H9 (cell line): ENCODE data around the gene DBNL. TPM values are rescaled to one million over a fixed set of nuclear protein-coding genes. Genes with fewer than 3 reads are reported as not detected.

Experiments
- DNase-seq: peaks from one replicate; pipeline ENCODE4 v3.0.0-alpha.2; 2017
- H2AFZ ChIP-seq: one replicate; pipeline ENCODE4 v1.6.1; 2013; ENCODE audit warnings: mild to moderate bottlenecking, low read length, control low read depth, moderate library complexity
- H2AK5ac ChIP-seq: 2 replicates; pipeline ENCODE4 v1.6.1; 2013; ENCODE audit warnings: low read length, control low read depth, mixed read lengths; ENCODE audit not compliant: insufficient read length
- H2BK120ac ChIP-seq: one replicate; pipeline ENCODE4 v1.6.1; 2013; ENCODE audit warnings: low read depth, mild to moderate bottlenecking, low read length, control low read depth, inconsistent platforms; ENCODE audit not compliant: poor library complexity, severe bottlenecking
- H2BK12ac ChIP-seq: 2 replicates; pipeline ENCODE4 v1.6.1; 2013; ENCODE audit warnings: low read length, control low read depth, mixed read lengths, low read depth; ENCODE audit not compliant: insufficient read length
- H2BK15ac ChIP-seq: 2 replicates; pipeline ENCODE4 v1.6.1; 2013; ENCODE audit warnings: low read depth, low read length, control low read depth
- H2BK20ac ChIP-seq: one replicate; pipeline ENCODE4 v1.6.1; 2013; ENCODE audit warnings: low read depth, mild to moderate bottlenecking, low read length, control low read depth, inconsistent platforms; ENCODE audit not compliant: poor library complexity, severe bottlenecking
- H2BK5ac ChIP-seq: 2 replicates; pipeline ENCODE4 v1.6.1; 2013; ENCODE audit warnings: low read length, control low read depth, mixed read lengths; ENCODE audit not compliant: insufficient read length
- H3K14ac ChIP-seq: 2 replicates; pipeline ENCODE4 v1.6.1; 2013; ENCODE audit warnings: low read length, control low read depth; ENCODE audit not compliant: insufficient read depth
- H3K18ac ChIP-seq: 2 replicates; pipeline ENCODE4 v1.6.1; 2013; ENCODE audit warnings: low read depth, mild to moderate bottlenecking, mixed read lengths, low read length, control low read depth; ENCODE audit not compliant: insufficient read length
- H3K23ac ChIP-seq: 2 replicates; pipeline ENCODE4 v1.6.1; 2013; ENCODE audit warnings: low read length, control low read depth, mixed read lengths, low read depth; ENCODE audit not compliant: insufficient read length
- H3K23me2 ChIP-seq: 2 replicates; pipeline ENCODE4 v1.6.1; 2013; ENCODE audit warnings: low read depth, mild to moderate bottlenecking, mixed read lengths, low read length, control low read depth; ENCODE audit not compliant: insufficient read length, poor library complexity, severe bottlenecking
- H3K27ac ChIP-seq: 2 replicates; pipeline ENCODE4 v1.5.1; 2013; ENCODE audit warnings: low read length, control low read depth, mixed read lengths, low read depth; ENCODE audit not compliant: insufficient read length
- H3K27me3 ChIP-seq: 2 replicates; pipeline ENCODE4 v1.6.1; 2013; ENCODE audit warnings: low read length, control low read depth, inconsistent platforms; ENCODE audit not compliant: insufficient read depth
- H3K4ac ChIP-seq: 2 replicates; pipeline ENCODE4 v1.6.1; 2013; ENCODE audit warnings: low read depth, mild to moderate bottlenecking, control low read depth, inconsistent platforms, low read length, moderate library complexity
- H3K4me1 ChIP-seq: 2 replicates; pipeline ENCODE4 v1.6.1; 2013; ENCODE audit warnings: low read length, control low read depth, inconsistent platforms; ENCODE audit not compliant: insufficient read depth
- H3K4me2 ChIP-seq: 2 replicates; pipeline ENCODE4 v1.6.1; 2013; ENCODE audit warnings: low read length, control low read depth, mixed read lengths; ENCODE audit not compliant: insufficient read length, insufficient read depth
- H3K56ac ChIP-seq: 2 replicates; pipeline ENCODE4 v1.6.1; 2013; ENCODE audit warnings: low read depth, mild to moderate bottlenecking, mixed read lengths, low read length, control low read depth; ENCODE audit not compliant: insufficient read length
- H3K79me1 ChIP-seq: 2 replicates; pipeline ENCODE4 v1.6.1; 2013; ENCODE audit warnings: low read depth, mild to moderate bottlenecking, moderate library complexity, low read length, control low read depth, inconsistent platforms; ENCODE audit not compliant: insufficient read depth, poor library complexity, severe bottlenecking
- H3K79me2 ChIP-seq: 2 replicates; pipeline ENCODE4 v1.6.1; 2013; ENCODE audit warnings: low read length, control low read depth, inconsistent platforms; ENCODE audit not compliant: insufficient read depth
- H3K9ac ChIP-seq: 2 replicates; pipeline ENCODE4 v1.6.1; 2013; ENCODE audit warnings: low read length, control low read depth, mixed read lengths; ENCODE audit not compliant: insufficient read length; ENCODE audit errors: extremely low read depth
- H3K9me3 ChIP-seq: one replicate; pipeline ENCODE4 v1.6.1; 2013; ENCODE audit warnings: low read depth, low read length, inconsistent platforms; ENCODE audit not compliant: control insufficient read depth
- H3T11ph ChIP-seq: one replicate; pipeline ENCODE4 v1.6.1; 2013; ENCODE audit warnings: mild to moderate bottlenecking, low read length, control low read depth, inconsistent platforms
- H4K20me1 ChIP-seq: one replicate; pipeline ENCODE4 v1.6.1; 2013; ENCODE audit not compliant: control insufficient read depth, insufficient read length, insufficient read depth
- H4K5ac ChIP-seq: 2 replicates; pipeline ENCODE4 v1.6.1; 2013; ENCODE audit warnings: low read depth, mild to moderate bottlenecking, mixed read lengths, low read length, control low read depth; ENCODE audit not compliant: insufficient read length
- H4K8ac ChIP-seq: replicated peaks from 2 replicates; pipeline ENCODE4 v1.6.1; 2013; ENCODE audit warnings: low read length, control low read depth, mixed read lengths, low read depth; ENCODE audit not compliant: insufficient read length
- H4K91ac ChIP-seq: 2 replicates; pipeline ENCODE4 v1.6.1; 2013; ENCODE audit warnings: low read depth, mild to moderate bottlenecking, moderate library complexity, mixed read lengths, low read length, control low read depth; ENCODE audit not compliant: insufficient read length
- H3K27ac Mint-ChIP-seq, 3 experiments: 2 replicates in 2 of 3; 3 replicates in 1 of 3; pipeline ENCODE4 v1.8.0; 2020 to 2021; ENCODE audit warnings: mixed read lengths in 3 of 3, mild to moderate bottlenecking in 1 of 3, moderate library complexity in 1 of 3
- H3K27me3 Mint-ChIP-seq: 2 replicates; pipeline ENCODE4 v1.8.0; 2021; ENCODE audit warnings: low read depth, mild to moderate bottlenecking, moderate library complexity, mixed read lengths
- H3K36me3 Mint-ChIP-seq, 3 experiments: 2 replicates in 2 of 3; 3 replicates in 1 of 3; pipeline ENCODE4 v1.8.0; 2020 to 2021; ENCODE audit warnings: low read depth in 3 of 3, mixed read lengths in 3 of 3; ENCODE audit not compliant: insufficient read depth in 1 of 3
- H3K4me1 Mint-ChIP-seq, 2 experiments: 2 replicates each; pipeline ENCODE4 v1.8.0; 2020; ENCODE audit warnings: mixed read lengths in 2 of 2
- H3K4me3 Mint-ChIP-seq, 2 experiments: 2 replicates in 1 of 2; 3 replicates in 1 of 2; pipeline ENCODE4 v1.8.0; 2020 to 2021; ENCODE audit warnings: mild to moderate bottlenecking in 2 of 2, mixed read lengths in 2 of 2, moderate library complexity in 1 of 2
- H3K9me3 Mint-ChIP-seq, 2 experiments: 2 replicates in 1 of 2; 3 replicates in 1 of 2; pipeline ENCODE4 v1.8.0; 2020; ENCODE audit warnings: mild to moderate bottlenecking in 2 of 2, mixed read lengths in 2 of 2, moderate library complexity in 1 of 2
- CTCF ChIP-seq: fragments of 200-600 bp; sonication (generic); conservative IDR thresholded peaks from 3 replicates; pipeline ENCODE4 v1.8.0; 2021; ENCODE audit warnings: antibody characterized with exemption, mild to moderate bottlenecking
- WGBS: extraction: QIAGEN DNeasy Blood & Tissue Kit; methylation state at CpG from one replicate; pipeline ENCODE4 v1.1.7; 2013; ENCODE audit warnings: missing lambda C conversion rate, low lambda C conversion rate, mixed read lengths; ENCODE audit not compliant: insufficient read length; ENCODE audit errors: extremely low coverage; 5-methylcytosine and 5-hydroxymethylcytosine counted together
- total RNA-seq: library from RNA; stranded (reverse); gene quantifications from 2 replicates; pipeline ENCODE4 v1.2.1, GENCODE V29; 2021

Gene DBNL
- total RNA-seq, 1 experiment from 2014 or later, result 51.3 TPM

DNA sequence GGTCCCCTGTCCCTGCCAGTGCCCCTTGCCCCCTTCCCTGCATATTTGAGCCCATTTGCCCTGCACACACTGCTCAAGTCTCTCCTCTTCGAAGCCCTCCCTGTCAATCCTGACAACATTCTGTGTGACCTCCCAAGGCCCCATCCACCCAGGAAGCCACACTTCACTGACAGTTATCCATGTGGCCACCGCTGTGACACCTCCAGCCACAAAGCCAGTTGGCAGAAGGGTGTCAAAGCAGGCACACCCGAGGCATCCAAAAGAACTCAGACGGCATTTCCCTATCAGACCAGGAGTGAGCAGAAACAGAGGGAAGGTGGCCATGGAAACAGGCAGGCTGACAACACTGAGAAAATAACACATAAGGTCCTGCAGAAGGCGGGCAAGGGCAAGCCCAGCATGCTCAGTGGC is 33.2 kb downstream of the DBNL start:
- Histone ChIP-seq H3K79me1 (no peaks in the 10 kb centered on the region), H2AFZ (no peak overlapping the region), H3K4me1 (peaks cover 4% of the 10 kb centered on the region; the same call in 1 of the 2 replicates), H4K5ac (no peak overlapping the region), H3K27ac (no peak overlapping the region), H3K9ac (no peak overlapping the region), H3T11ph (no peak overlapping the region), H3K4ac (no peak overlapping the region), H2AK5ac (no peak overlapping the region), H4K91ac (no peak overlapping the region), H2BK120ac (no peak overlapping the region), H2BK12ac (no peak overlapping the region), H3K27me3 (no peaks in the 10 kb centered on the region), H2BK5ac (no peak overlapping the region), H3K79me2 (no peaks in the 10 kb centered on the region), H3K4me2 (no peak overlapping the region), H3K18ac (no peak overlapping the region), H3K14ac (no peak overlapping the region), H3K56ac (no peak overlapping the region), H2BK20ac (no peak overlapping the region), H2BK15ac (no peak overlapping the region), H3K23me2 (no peaks in the 10 kb centered on the region), H3K9me3 (no peaks in the 10 kb centered on the region), H4K8ac (no peak overlapping the region), H4K20me1 (no peaks in the 10 kb centered on the region), H3K23ac (no peak overlapping the region)
- H3K27me3 Mint-ChIP-seq, result no peaks in the 10 kb centered on the region
- peak overlapping the region in 1 of 3 experiments; percentile 45; a peak in 1 of 7 replicates for H3K27ac Mint-ChIP-seq
- H3K9me3 Mint-ChIP-seq, result no peaks in the 10 kb centered on the region
- TF ChIP-seq CTCF, result no peak
- peaks cover 7 to 10% of the 10 kb centered on the region in 2 experiments; a peak in 2 of 4 replicates for H3K4me1 Mint-ChIP-seq
- no peak for DNase-seq
- no CpG with 5 or more reads among the region's 5 CpGs for WGBS
- H3K36me3 Mint-ChIP-seq, result peaks cover 19 to 59% (median 52%) of the 10 kb centered on the region in 3 experiments
- H3K4me3 Mint-ChIP-seq, result no peak overlapping the region
